ENCODE measurements around the gene TPRG1L. TPM values are rescaled to one million over a fixed set of nuclear protein-coding genes. Genes with fewer than 3 reads are reported as not detected.

Gene TPRG1L
- total and polyA plus RNA-seq, 8 donors = 16.4 to 33.3 (median 21.8) TPM

GRCh38 chr1:3631320-3632260 is 6.8 kb downstream of the TPRG1L start:
- Histone ChIP-seq H3K9me3 (no peaks in the 10 kb centered on the region), H3K36me3 (peaks cover 0 to 38% (median 13%) of the 10 kb centered on the region in 3 donors), H3K4me3 (no peak overlapping the region), H3K27ac (no peak overlapping the region), H3K27me3 (no peaks in the 10 kb centered on the region), H3K4me1 (no peaks in the 10 kb centered on the region)
- TF ChIP-seq CTCF (IDR thresholded peaks at IDR 0.05) = no peak
- 88 to 90% methylated on average over 36 of the region's 36 CpGs for WGBS, 2 donors
- DNase-seq = no peak
- ATAC-seq = no peak
- FAIRE-seq = no peak
- intact Hi-C loops (cut with DNase I) = loop anchor here in 1 of 3 donors (10.0 kb wide), 1 partner anchor 137 kb away; no protein-coding TSS in a partner anchor

- H3K27me3 ChIP-seq = no peaks in the 10 kb centered on the region
- FAIRE-seq (no peak), ATAC-seq (no peak), DNase-seq (no peak)
- H3K9me3 ChIP-seq = no peaks in the 10 kb centered on the region
- WGBS, 2 donors = 93 to 94% methylated on average over 17 of the region's 17 CpGs
- no peak overlapping the region for H3K4me3 ChIP-seq
- H3K27ac ChIP-seq = no peak overlapping the region
- TF ChIP-seq CTCF (IDR thresholded peaks at IDR 0.05) = no peak
- no peaks in the 10 kb centered on the region for H3K4me1 ChIP-seq
- peaks cover 0 to 38% (median 13%) of the 10 kb centered on the region in 3 donors for H3K36me3 ChIP-seq
- intact Hi-C loops (cut with DNase I) = loop anchor here in 1 of 3 donors (10.0 kb wide), 1 partner anchor 137 kb away; no protein-coding TSS in a partner anchor
These were observed 7.5 kb downstream of the TPRG1L start for GRCh38 chr1:3632298-3632697.

GRCh38 chr1:3632716-3633343 is 8.0 kb downstream of the TPRG1L start:
- H3K36me3 ChIP-seq = peaks cover 0 to 42% (median 10%) of the 10 kb centered on the region in 3 donors
- WGBS, 2 donors = 93 to 94% methylated on average over 26 of the region's 26 CpGs
- DNase-seq = no peak
- no peak overlapping the region for H3K27ac ChIP-seq
- FAIRE-seq = no peak
- H3K4me1 ChIP-seq = no peaks in the 10 kb centered on the region
- no peaks in the 10 kb centered on the region for H3K27me3 ChIP-seq
- no peak for TF ChIP-seq CTCF (IDR thresholded peaks at IDR 0.05)
- no peak overlapping the region for H3K4me3 ChIP-seq
- intact Hi-C loops (cut with DNase I) = loop anchor here in 1 of 3 donors (10.0 kb wide), 1 partner anchor 138 kb away; no protein-coding TSS in a partner anchor
- H3K9me3 ChIP-seq = no peaks in the 10 kb centered on the region
- no peak for ATAC-seq

- Histone ChIP-seq H3K4me3 (no peak overlapping the region), H3K36me3 (peaks cover 0 to 41% (median 9%) of the 10 kb centered on the region in 3 donors), H3K27ac (no peak overlapping the region), H3K27me3 (no peaks in the 10 kb centered on the region), H3K9me3 (no peaks in the 10 kb centered on the region), H3K4me1 (no peaks in the 10 kb centered on the region)
- no peak for ATAC-seq
- no peak for FAIRE-seq
- TF ChIP-seq CTCF (IDR thresholded peaks at IDR 0.05) = no peak
- intact Hi-C loops (cut with DNase I) = loop anchor here in 1 of 3 donors (10.0 kb wide), 1 partner anchor 139 kb away; no protein-coding TSS in a partner anchor
- DNase-seq = peak in 1 of 6 donors; percentile 24
- 92 to 94% methylated on average over 28 of the region's 28 CpGs for WGBS, 2 donors
These were observed 8.7 kb downstream of the TPRG1L start for GRCh38 chr1:3633344-3634058.
